Gastrocnemius medialis (tissue), 4 donors: ENCODE measurements around the gene NATD1. TPM values are rescaled to one million over a fixed set of nuclear protein-coding genes. Genes with fewer than 3 reads are reported as not detected.

Experiments
- ATAC-seq, 2 donors: fragments of 150-250 bp; one replicate each; pipeline ENCODE4 v1.9.1; 2016
- DNase-seq, 2 donors: peaks; one replicate each; pipeline ENCODE4 v3.0.0-alpha.2; 2019
- H3K27ac ChIP-seq, 4 donors: fragments of 200-600 bp; sonication (generic); 1 replicate in 1 of 4; 2 replicates in 3 of 4; pipeline ENCODE4 v1.5.1; 2016 to 2018; ENCODE audit warnings: mild to moderate bottlenecking in 2 of 4, moderate library complexity in 1 of 4
- H3K27me3 ChIP-seq, 3 donors: fragments of 200-600 bp; sonication (generic) in 2 of 3; 1 replicate in 1 of 3; 2 replicates in 2 of 3; pipeline versions ENCODE4 v1.5.1 to v1.6.0; 2016 to 2019; ENCODE audit warnings: mild to moderate bottlenecking in 1 of 3, moderate library complexity in 1 of 3
- H3K36me3 ChIP-seq, 2 donors: fragments of 200-600 bp; sonication (generic) in 1 of 2; one replicate each; pipeline ENCODE4 v1.5.1; 2017 to 2018
- H3K4me1 ChIP-seq, 2 donors: fragments of 200-600 bp; sonication (generic) in 1 of 2; one replicate each; pipeline ENCODE4 v1.5.1; 2016 to 2017; ENCODE audit warnings: mild to moderate bottlenecking in 2 of 2
- H3K4me3 ChIP-seq, 4 donors: fragments of 200-600 bp; sonication (generic) in 3 of 4; 1 replicate in 1 of 4; 2 replicates in 3 of 4; pipeline ENCODE4 v1.5.1; 2016 to 2019; ENCODE audit warnings: mild to moderate bottlenecking in 2 of 4
- H3K9me3 ChIP-seq, 3 donors: fragments of 200-600 bp; sonication (generic) in 2 of 3; 1 replicate in 1 of 3; 2 replicates in 2 of 3; pipeline ENCODE4 v1.5.1; 2016 to 2019
- CTCF ChIP-seq, 5 experiments: fragments of 450-650 bp in 3 of 5; fragments of 200-600 bp in 2 of 5; sonication (generic) in 2 of 5; IDR thresholded peaks in 4 of 5; conservative IDR thresholded peaks in 1 of 5; 1 replicate in 4 of 5; 2 replicates in 1 of 5; pipeline ENCODE4 v1.5.1; 2016 to 2019; ENCODE audit warnings: antibody characterized with exemption in 5 of 5, mild to moderate bottlenecking in 3 of 5, moderate library complexity in 3 of 5
- POLR2A ChIP-seq, 2 donors: fragments of 450-650 bp; IDR thresholded peaks; one replicate each; pipeline ENCODE4 v1.6.1; 2017; ENCODE audit warnings: antibody characterized with exemption in 2 of 2, mild to moderate bottlenecking in 2 of 2, moderate library complexity in 2 of 2
- in situ Hi-C, 4 donors: fragments of 200-750 bp; cut with MboI; loops; one replicate each; pipeline versions ENCODE4 v1.15.0 to v1.8.0; 2017; ENCODE audit warnings: low sequenced_read_pairs in 4 of 4
- intact Hi-C: fragments of 100-400 bp; cut with DNase I; formaldehyde crosslinking; loops from one replicate; pipeline ENCODE4 v1.15.1; 2023; ENCODE audit warnings: low total_unique reads
- total RNA-seq, 4 donors: library from RNA; depleted of rRNA; stranded (reverse); fragments of >200 nt; gene quantifications; one replicate each; pipeline versions ENCODE4 v1.1.0 to v1.2.3, GENCODE V29; 2016

NATD1 gene
- total RNA-seq, 4 donors from 2014 or later, result 10.1 to 21.2 (median 15.5) TPM

DNA sequence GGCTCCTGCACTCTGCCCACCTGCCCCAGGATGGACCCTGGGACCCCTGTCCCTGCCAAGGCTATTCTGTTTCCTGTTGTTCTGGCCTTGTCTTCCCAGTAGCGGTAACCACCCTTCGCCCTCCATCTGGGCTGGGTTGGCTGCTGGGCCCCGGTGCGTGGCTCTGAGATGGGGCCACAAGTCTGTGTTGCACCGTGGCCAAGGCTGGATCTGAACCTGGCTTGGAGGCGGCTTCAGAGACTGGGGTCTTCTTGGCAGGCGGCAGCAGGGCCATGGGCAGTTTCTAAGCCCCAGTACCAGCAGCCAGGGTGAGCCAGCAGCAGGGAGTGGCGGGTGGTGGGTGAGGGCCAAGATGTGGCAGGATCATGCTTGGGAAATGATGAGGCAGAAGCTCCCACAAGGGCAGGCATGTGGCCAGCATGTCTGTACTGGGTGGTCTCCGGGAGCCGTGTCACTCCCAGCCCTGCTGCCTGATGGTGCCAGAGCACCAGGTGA lies 43.9 kb upstream of the NATD1 start:
- no peaks in the 10 kb centered on the region for H3K27me3 ChIP-seq
- peak; percentile 7 to 40 for ATAC-seq
- DNase-seq, result peak in 1 of 2 donors; percentile 65
- H3K4me1 ChIP-seq, result peaks cover 38 to 41% of the 10 kb centered on the region in 2 donors
- in situ Hi-C loops, result loop anchor here in 1 of 4 donors (10.0 kb wide), 1 partner anchor 172 kb away; the partner anchor contains the start of gene DHRS7B
- H3K27ac ChIP-seq, result peak overlapping the region; percentile 68 to 96 (median 74)
- H3K36me3 ChIP-seq, result peaks cover 0 to 30% of the 10 kb centered on the region in 2 donors
- TF ChIP-seq CTCF (IDR thresholded peaks at IDR 0.05 in 4 of 5, conservative IDR thresholded peaks at IDR 0.05 in 1 of 5) (no peak), POLR2A (IDR thresholded peaks at IDR 0.05) (no peak)
- H3K9me3 ChIP-seq, result no peaks in the 10 kb centered on the region
- intact Hi-C loops, result no loop called here
- H3K4me3 ChIP-seq, result no peak overlapping the region

DNA sequence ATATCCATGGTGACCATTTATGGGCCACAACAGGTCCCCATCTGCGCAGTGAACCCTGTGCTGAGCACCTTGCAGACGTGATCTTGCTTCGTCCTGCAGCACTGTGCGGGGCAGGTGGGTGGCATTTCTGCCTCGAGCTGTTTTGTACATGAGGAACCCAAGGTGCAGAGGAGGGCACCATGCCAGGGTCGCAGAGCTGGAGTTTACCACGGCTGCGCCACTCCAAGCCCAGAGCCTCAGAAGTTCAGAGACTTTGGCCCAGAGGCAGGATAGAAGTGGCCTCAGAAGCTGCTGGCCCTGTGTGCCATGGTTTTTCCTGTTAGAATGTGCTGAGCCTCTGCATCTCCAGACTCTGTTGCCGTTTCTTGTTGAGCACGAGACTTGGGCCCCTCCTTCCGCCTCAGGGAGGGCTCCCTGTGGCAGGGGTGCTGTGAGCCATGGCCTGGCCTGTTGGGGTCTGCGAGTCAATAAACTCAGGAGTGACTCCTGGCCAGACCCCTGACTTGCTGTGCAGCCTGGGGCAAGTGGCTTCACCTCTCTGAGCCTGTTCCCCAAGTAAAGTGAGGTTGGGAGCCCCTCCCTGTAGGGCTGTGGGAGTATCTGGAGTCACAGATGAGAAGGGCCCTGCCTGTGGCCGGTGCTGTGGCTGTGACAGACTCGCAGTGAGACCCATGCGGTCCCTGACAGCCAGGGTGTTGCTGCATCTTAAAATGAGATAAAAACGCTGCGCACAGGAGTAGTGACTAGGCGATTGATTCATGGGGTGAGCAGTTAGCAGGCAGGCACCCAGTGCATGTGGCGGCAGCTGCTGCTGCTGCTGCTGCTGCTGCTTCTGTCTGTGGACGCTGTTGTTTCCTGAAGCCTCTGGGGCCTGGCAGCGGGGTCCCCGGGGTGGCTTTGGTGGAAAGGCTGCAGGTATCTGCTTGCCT lies 43.2 kb upstream of the NATD1 start:
- Histone ChIP-seq H3K27me3 (no peaks in the 10 kb centered on the region), H3K9me3 (no peaks in the 10 kb centered on the region), H3K4me3 (no peak overlapping the region), H3K27ac (peak overlapping the region; percentile 68 to 96 (median 74)), H3K36me3 (peaks cover 0 to 23% of the 10 kb centered on the region in 2 donors), H3K4me1 (peaks cover 42 to 43% of the 10 kb centered on the region in 2 donors)
- peak in 1 of 2 donors; percentile 56 for DNase-seq
- TF ChIP-seq CTCF (IDR thresholded peaks at IDR 0.05 in 4 of 5, conservative IDR thresholded peaks at IDR 0.05 in 1 of 5), result no peak
- no peak for TF ChIP-seq POLR2A (IDR thresholded peaks at IDR 0.05)
- in situ Hi-C loops, result loop anchor here in 1 of 4 donors (10.0 kb wide), 1 partner anchor 172 kb away; the partner anchor contains the start of gene DHRS7B
- no peak for ATAC-seq
- intact Hi-C loops, result no loop called here

GRCh38 chr17:21295036-21295952 lies 42.1 kb upstream of the NATD1 start:
- H3K36me3 ChIP-seq, result peaks cover 0 to 13% of the 10 kb centered on the region in 2 donors
- H3K4me3 ChIP-seq, result no peak overlapping the region
- H3K27ac ChIP-seq, result peak overlapping the region; percentile 68 to 96 (median 74)
- H3K27me3 ChIP-seq, result no peaks in the 10 kb centered on the region
- DNase-seq, result peak in 1 of 2 donors; percentile 71
- TF ChIP-seq CTCF (IDR thresholded peaks at IDR 0.05 in 4 of 5, conservative IDR thresholded peaks at IDR 0.05 in 1 of 5) (no peak), POLR2A (IDR thresholded peaks at IDR 0.05) (no peak)
- peaks cover 46 to 53% of the 10 kb centered on the region in 2 donors for H3K4me1 ChIP-seq
- intact Hi-C loops, result no loop called here
- H3K9me3 ChIP-seq, result no peaks in the 10 kb centered on the region
- in situ Hi-C loops, result loop anchor here in 1 of 4 donors (10.0 kb wide), 1 partner anchor 170 kb away; the partner anchor contains the start of gene DHRS7B
- peak in 1 of 2 donors; percentile 25 for ATAC-seq

- DNase-seq (no peak), ATAC-seq (no peak)
- in situ Hi-C loops (loop anchor here in 1 of 4 donors (10.0 kb wide), 1 partner anchor 170 kb away; the partner anchor contains the start of gene DHRS7B), intact Hi-C loops (no loop called here)
- Histone ChIP-seq H3K9me3 (no peaks in the 10 kb centered on the region), H3K4me1 (peaks cover 53 to 61% of the 10 kb centered on the region in 2 donors), H3K4me3 (no peak overlapping the region), H3K27ac (peak overlapping the region; percentile 68 to 96 (median 74)), H3K27me3 (no peaks in the 10 kb centered on the region), H3K36me3 (peaks cover 0 to 7% of the 10 kb centered on the region in 2 donors)
- TF ChIP-seq CTCF (IDR thresholded peaks at IDR 0.05 in 4 of 5, conservative IDR thresholded peaks at IDR 0.05 in 1 of 5) (no peak), POLR2A (IDR thresholded peaks at IDR 0.05) (no peak)
Observed at GRCh38 chr17:21294321-21295035, 41.3 kb upstream of the NATD1 start.
